Kidney epithelial cell (primary cell): ENCODE results near the gene CLSTN2. TPM values are rescaled to one million over a fixed set of nuclear protein-coding genes. Genes with fewer than 3 reads are reported as not detected.

Source experiments
- DNase-seq: peaks from one replicate; pipeline ENCODE4 v3.0.0-alpha.2; 2010; ENCODE audit warnings: low read depth
- H3K27me3 ChIP-seq: 2 replicates; pipeline ENCODE4 v1.6.0; 2011; ENCODE audit warnings: low read length; ENCODE audit not compliant: control insufficient read depth, insufficient read depth
- H3K36me3 ChIP-seq: 2 replicates; pipeline ENCODE4 v1.5.1; 2011; ENCODE audit warnings: low read length; ENCODE audit not compliant: control insufficient read depth, insufficient read depth
- H3K4me3 ChIP-seq: 2 replicates; pipeline ENCODE4 v1.5.1; 2011; ENCODE audit warnings: low read depth, mild to moderate bottlenecking, control low read depth, low read length
- CTCF ChIP-seq: IDR thresholded peaks from 2 replicates; pipeline ENCODE4 v1.5.1; 2011; ENCODE audit warnings: mild to moderate bottlenecking, moderate library complexity, low read length, control low read depth, inconsistent platforms; ENCODE audit not compliant: insufficient read depth, poor library complexity, severe bottlenecking
- total RNA-seq: library from RNA; depleted of rRNA; stranded (reverse); fragments of >200 nt; gene quantifications from 2 replicates; pipeline ENCODE4 v1.2.3, GENCODE V29; 2015

CLSTN2 gene
- total RNA-seq, 1 donor from 2014 or later = 10.9 TPM

- DNase-seq = no peak
- no peaks in the 10 kb centered on the region for H3K36me3 ChIP-seq
- no peaks in the 10 kb centered on the region for H3K27me3 ChIP-seq
- no peak overlapping the region for H3K4me3 ChIP-seq
- TF ChIP-seq CTCF = no peak
Observed at GRCh38 chr3:140010391-140010790, 75.4 kb downstream of the CLSTN2 start.

- TF ChIP-seq CTCF = no peak
Observed at GRCh38 chr3:140011086-140011485, 76.1 kb downstream of the CLSTN2 start.

GRCh38 chr3:140011611-140012277, 76.8 kb downstream of the CLSTN2 start:
- no peak overlapping the region for H3K4me3 ChIP-seq
- no peak for TF ChIP-seq CTCF
- DNase-seq = no peak

More at GRCh38 chr3:140011086-140011485, 76.1 kb downstream of the CLSTN2 start:
- Histone ChIP-seq H3K27me3 (no peaks in the 10 kb centered on the region), H3K4me3 (no peak overlapping the region), H3K36me3 (no peaks in the 10 kb centered on the region)
- DNase-seq = no peak

GRCh38 chr3:140013220-140013619, 78.2 kb downstream of the CLSTN2 start:
- no peaks in the 10 kb centered on the region for H3K36me3 ChIP-seq
- no peaks in the 10 kb centered on the region for H3K27me3 ChIP-seq
- no peak for TF ChIP-seq CTCF
- no peak for DNase-seq
- no peak overlapping the region for H3K4me3 ChIP-seq

More at GRCh38 chr3:140011611-140012277, 76.8 kb downstream of the CLSTN2 start:
- H3K36me3 ChIP-seq = no peaks in the 10 kb centered on the region
- H3K27me3 ChIP-seq = no peaks in the 10 kb centered on the region

- Histone ChIP-seq H3K27me3 (no peaks in the 10 kb centered on the region), H3K4me3 (no peak overlapping the region), H3K36me3 (no peaks in the 10 kb centered on the region)
- TF ChIP-seq CTCF = no peak
- no peak for DNase-seq
Observed at GRCh38 chr3:140014831-140015495, 80.0 kb downstream of the CLSTN2 start.

GRCh38 chr3:140015741-140016140, 80.8 kb downstream of the CLSTN2 start:
- DNase-seq = no peak
- Histone ChIP-seq H3K27me3 (no peaks in the 10 kb centered on the region), H3K36me3 (no peaks in the 10 kb centered on the region), H3K4me3 (no peak overlapping the region)
- TF ChIP-seq CTCF = no peak
